Activated CD4-positive, alpha-beta memory T cell treated with anti-CD3 and anti-CD28 coated beads, Interleukin-2, amount 10 ng/mL, durations not matched to agents 7 days and 5 days (primary cell): ENCODE measurements around the gene LCN1. TPM values are rescaled to one million over a fixed set of nuclear protein-coding genes. Genes with fewer than 3 reads are reported as not detected.

Source experiments
- CTCF ChIA-PET: fragments of 350-600 bp; sonication (Branson Sonifier 250); formaldehyde crosslinking; loops from one replicate; lab custom pipeline; 2021; ENCODE audit warnings: antibody characterized with exemption, inconsistent platforms; lab: Charles Lee
- POLR2A ChIA-PET: fragments of 350-600 bp; sonication (Branson Sonifier 250); formaldehyde crosslinking; loops from one replicate; lab custom pipeline; 2021; ENCODE audit warnings: antibody characterized with exemption; lab: Charles Lee
- DNase-seq: peaks from one replicate; pipeline ENCODE4 v3.0.0-alpha.2; 2020
- H3K27ac Mint-ChIP-seq: one replicate; pipeline ENCODE4 v1.8.0; 2021; ENCODE audit warnings: mild to moderate bottlenecking, mixed read lengths
- H3K27me3 Mint-ChIP-seq: one replicate; pipeline ENCODE4 v1.8.0; 2021; ENCODE audit warnings: mixed read lengths
- H3K36me3 Mint-ChIP-seq: one replicate; pipeline ENCODE4 v1.8.0; 2021; ENCODE audit warnings: low read depth, mixed read lengths
- H3K4me1 Mint-ChIP-seq: one replicate; pipeline ENCODE4 v1.8.0; 2021; ENCODE audit warnings: mixed read lengths
- H3K4me3 Mint-ChIP-seq: one replicate; pipeline ENCODE4 v1.8.0; 2021; ENCODE audit warnings: mild to moderate bottlenecking, mixed read lengths
- H3K9me3 Mint-ChIP-seq: one replicate; pipeline ENCODE4 v1.8.0; 2021; ENCODE audit warnings: mixed read lengths
- total RNA-seq, 2 experiments: library from RNA; stranded (reverse); gene quantifications; one replicate each; pipeline ENCODE4 v1.2.3, GENCODE V29; 2021

The LCN1 gene
- total RNA-seq, 2 experiments from 2014 or later, result not detected

- H3K27ac Mint-ChIP-seq, result no peak overlapping the region
- peaks cover 25% of the 10 kb centered on the region for H3K4me1 Mint-ChIP-seq
- DNase-seq, result no peak
- POLR2A ChIA-PET, result no interaction called here
- H3K27me3 Mint-ChIP-seq, result peaks cover 3% of the 10 kb centered on the region
- CTCF ChIA-PET, result interaction anchor here (0.7 to 1.4 kb wide), 6 partner anchors 10 to 49 kb away, joined by 3 to 6 read pairs (median 4); no protein-coding TSS in a partner anchor
- H3K9me3 Mint-ChIP-seq, result no peaks in the 10 kb centered on the region
- peaks cover 22% of the 10 kb centered on the region for H3K36me3 Mint-ChIP-seq
- no peak overlapping the region for H3K4me3 Mint-ChIP-seq
Measured at GRCh38 chr9:135503371-135504261, 17.6 kb upstream of the LCN1 start.

GRCh38 chr9:135504262-135505243, 16.7 kb upstream of the LCN1 start:
- Mint-ChIP-seq H3K4me1 (peaks cover 23% of the 10 kb centered on the region), H3K27ac (no peak overlapping the region), H3K4me3 (no peak overlapping the region), H3K9me3 (no peaks in the 10 kb centered on the region), H3K36me3 (peaks cover 22% of the 10 kb centered on the region), H3K27me3 (peaks cover 5% of the 10 kb centered on the region)
- POLR2A ChIA-PET, result no interaction called here
- peak; percentile 62 for DNase-seq
- CTCF ChIA-PET, result interaction anchor here (0.6 to 1.4 kb wide), 13 partner anchors 11 to 66 kb away, joined by 3 to 6 read pairs (median 4); no protein-coding TSS in a partner anchor

GRCh38 chr9:135505406-135506187, 15.6 kb upstream of the LCN1 start:
- ChIA-PET CTCF (interaction anchor here (0.9 to 1.4 kb wide), 4 partner anchors 25 to 66 kb away, joined by 3 to 4 read pairs (median 4); no protein-coding TSS in a partner anchor), POLR2A (no interaction called here)
- no peaks in the 10 kb centered on the region for H3K9me3 Mint-ChIP-seq
- H3K36me3 Mint-ChIP-seq, result peaks cover 22% of the 10 kb centered on the region
- DNase-seq, result no peak
- H3K4me1 Mint-ChIP-seq, result peaks cover 23% of the 10 kb centered on the region
- peaks cover 6% of the 10 kb centered on the region for H3K27me3 Mint-ChIP-seq
- no peak overlapping the region for H3K4me3 Mint-ChIP-seq
- H3K27ac Mint-ChIP-seq, result no peak overlapping the region

- ChIA-PET POLR2A (no interaction called here), CTCF (interaction anchor here (0.9 kb wide), 1 partner anchor 26 kb away, joined by 3 read pairs; no protein-coding TSS in a partner anchor)
- no peak overlapping the region for H3K4me3 Mint-ChIP-seq
- H3K36me3 Mint-ChIP-seq, result peaks cover 22% of the 10 kb centered on the region
- no peaks in the 10 kb centered on the region for H3K9me3 Mint-ChIP-seq
- no peak for DNase-seq
- H3K27ac Mint-ChIP-seq, result no peak overlapping the region
- peaks cover 7% of the 10 kb centered on the region for H3K27me3 Mint-ChIP-seq
- H3K4me1 Mint-ChIP-seq, result peaks cover 30% of the 10 kb centered on the region
Measured at GRCh38 chr9:135506327-135507103, 14.7 kb upstream of the LCN1 start.

GRCh38 chr9:135507104-135508035, 13.9 kb upstream of the LCN1 start:
- Mint-ChIP-seq H3K4me1 (peaks cover 29% of the 10 kb centered on the region), H3K9me3 (no peaks in the 10 kb centered on the region), H3K27me3 (peaks cover 7% of the 10 kb centered on the region), H3K4me3 (no peak overlapping the region), H3K36me3 (peaks cover 22% of the 10 kb centered on the region), H3K27ac (no peak overlapping the region)
- POLR2A ChIA-PET, result no interaction called here
- CTCF ChIA-PET, result no interaction called here
- no peak for DNase-seq

DNA sequence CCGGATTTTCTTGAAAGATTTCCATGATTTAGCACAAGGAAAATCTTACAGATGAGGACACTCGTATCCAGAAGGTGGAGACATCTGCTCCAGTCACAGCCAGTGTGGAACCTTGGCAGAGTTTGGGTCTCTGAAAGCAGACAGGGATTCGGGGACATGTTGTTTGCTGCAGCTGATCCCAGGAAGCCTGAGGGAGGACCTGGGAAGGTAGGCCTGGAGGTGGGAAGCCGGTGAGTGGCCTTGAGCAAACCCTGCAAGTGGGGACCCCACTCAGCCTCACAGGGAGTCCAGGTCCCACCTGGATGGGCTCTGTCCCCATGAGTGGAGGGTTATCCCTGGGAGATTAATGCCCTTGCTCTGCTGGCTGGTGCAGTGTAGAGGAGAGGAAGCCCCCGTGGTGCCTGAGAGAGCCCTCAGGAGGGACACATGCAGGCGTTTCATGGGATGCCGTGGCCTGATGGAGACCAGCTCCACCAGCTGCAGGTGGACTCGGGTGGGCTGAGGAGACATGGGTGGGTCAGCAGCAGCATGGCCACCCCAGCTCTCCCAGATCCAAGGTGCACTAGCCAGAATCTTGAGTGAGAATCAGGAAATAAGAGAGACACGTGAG, 12.9 kb upstream of the LCN1 start:
- ChIA-PET CTCF (no interaction called here), POLR2A (no interaction called here)
- no peaks in the 10 kb centered on the region for H3K9me3 Mint-ChIP-seq
- peaks cover 7% of the 10 kb centered on the region for H3K27me3 Mint-ChIP-seq
- no peak overlapping the region for H3K27ac Mint-ChIP-seq
- DNase-seq, result no peak
- peaks cover 27% of the 10 kb centered on the region for H3K4me1 Mint-ChIP-seq
- no peak overlapping the region for H3K4me3 Mint-ChIP-seq
- H3K36me3 Mint-ChIP-seq, result peaks cover 18% of the 10 kb centered on the region

DNA sequence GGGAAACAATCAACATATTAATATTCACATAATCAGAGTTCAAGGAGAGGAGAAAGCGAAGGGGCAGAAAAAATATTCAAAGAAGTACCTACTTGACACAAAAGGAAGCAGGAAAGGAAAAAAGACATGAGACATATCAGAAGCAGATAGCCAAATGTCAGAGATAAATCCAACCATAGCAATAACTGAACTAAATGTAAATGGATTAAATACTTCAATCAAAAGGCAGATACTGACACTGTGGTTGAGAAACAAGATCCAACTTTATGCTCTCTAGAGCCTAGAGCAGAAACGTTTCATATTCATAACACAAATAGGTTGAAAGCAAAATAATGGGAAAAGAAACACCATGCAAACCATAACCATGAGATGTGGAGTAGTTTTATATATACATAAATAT, 11.8 kb upstream of the LCN1 start:
- no peaks in the 10 kb centered on the region for H3K9me3 Mint-ChIP-seq
- ChIA-PET POLR2A (no interaction called here), CTCF (no interaction called here)
- peaks cover 7% of the 10 kb centered on the region for H3K27me3 Mint-ChIP-seq
- H3K4me3 Mint-ChIP-seq, result no peak overlapping the region
- peaks cover 9% of the 10 kb centered on the region for H3K36me3 Mint-ChIP-seq
- DNase-seq, result no peak
- H3K27ac Mint-ChIP-seq, result no peak overlapping the region
- peaks cover 23% of the 10 kb centered on the region for H3K4me1 Mint-ChIP-seq

GRCh38 chr9:135512241-135512603, 9.0 kb upstream of the LCN1 start:
- ChIA-PET POLR2A (interaction anchor here (1.0 kb wide), 1 partner anchor 11 kb away, joined by 4 read pairs; no protein-coding TSS in a partner anchor), CTCF (no interaction called here)
- peaks cover 32% of the 10 kb centered on the region for H3K4me1 Mint-ChIP-seq
- no peaks in the 10 kb centered on the region for H3K9me3 Mint-ChIP-seq
- H3K27me3 Mint-ChIP-seq, result peaks cover 7% of the 10 kb centered on the region
- no peak overlapping the region for H3K27ac Mint-ChIP-seq
- DNase-seq, result no peak
- H3K4me3 Mint-ChIP-seq, result no peak overlapping the region
- H3K36me3 Mint-ChIP-seq, result no peaks in the 10 kb centered on the region

DNA sequence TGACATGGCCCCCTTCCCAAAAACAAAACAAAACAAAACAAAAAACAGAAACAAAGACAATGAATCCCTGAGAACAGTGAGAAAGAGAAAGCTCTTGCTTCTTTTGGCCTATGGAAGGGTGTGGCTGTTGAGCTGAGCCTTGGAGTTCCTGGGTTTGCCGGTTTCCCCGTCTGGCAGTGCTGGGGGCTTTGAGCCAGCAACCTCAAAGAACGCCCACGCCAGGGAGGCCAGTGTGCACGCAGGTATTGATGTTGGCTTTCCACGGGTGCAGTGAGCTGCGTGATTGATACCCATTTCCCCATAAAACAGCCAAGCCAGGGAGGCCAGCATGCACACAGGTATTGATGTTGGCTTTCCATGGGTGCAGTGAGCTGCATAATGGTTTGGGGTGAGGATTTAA, 8.3 kb upstream of the LCN1 start:
- H3K36me3 Mint-ChIP-seq, result no peaks in the 10 kb centered on the region
- peaks cover 14% of the 10 kb centered on the region for H3K27me3 Mint-ChIP-seq
- no peak for DNase-seq
- CTCF ChIA-PET, result interaction anchor here (0.6 kb wide), 1 partner anchor 335 kb away, joined by 4 read pairs; no protein-coding TSS in a partner anchor
- H3K4me3 Mint-ChIP-seq, result no peak overlapping the region
- POLR2A ChIA-PET, result interaction anchor here (1.0 kb wide), 1 partner anchor 12 kb away, joined by 4 read pairs; no protein-coding TSS in a partner anchor
- H3K9me3 Mint-ChIP-seq, result no peaks in the 10 kb centered on the region
- H3K4me1 Mint-ChIP-seq, result peaks cover 32% of the 10 kb centered on the region
- no peak overlapping the region for H3K27ac Mint-ChIP-seq

DNA sequence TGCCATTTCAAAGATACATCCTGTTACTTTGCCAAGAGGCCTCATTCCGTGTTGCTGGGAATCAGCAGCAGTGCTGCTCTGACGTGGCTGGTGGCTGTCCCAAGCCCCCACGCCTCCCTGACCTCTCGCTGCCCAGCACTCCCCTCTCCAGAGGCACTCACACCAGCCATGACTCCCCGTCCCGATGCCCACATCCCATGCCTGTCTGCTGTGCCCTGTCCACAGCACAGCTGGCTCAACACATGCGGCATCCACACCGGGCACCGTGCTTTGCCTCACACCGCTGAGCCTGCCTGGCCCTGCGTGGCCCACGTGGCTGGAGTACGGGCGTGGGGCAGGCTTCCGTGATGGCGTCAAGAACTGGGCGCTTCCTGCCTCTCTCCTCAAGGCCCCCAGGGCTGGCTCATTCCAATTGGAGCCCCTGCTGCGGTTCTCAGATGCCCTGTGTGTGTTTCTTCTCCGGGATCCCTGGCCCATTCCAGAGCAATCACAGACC, 7.8 kb upstream of the LCN1 start:
- Mint-ChIP-seq H3K9me3 (no peaks in the 10 kb centered on the region), H3K4me3 (no peak overlapping the region), H3K4me1 (peaks cover 32% of the 10 kb centered on the region), H3K36me3 (no peaks in the 10 kb centered on the region), H3K27ac (no peak overlapping the region), H3K27me3 (peaks cover 17% of the 10 kb centered on the region)
- POLR2A ChIA-PET, result no interaction called here
- CTCF ChIA-PET, result interaction anchor here (0.6 kb wide), 1 partner anchor 335 kb away, joined by 4 read pairs; no protein-coding TSS in a partner anchor
- DNase-seq, result no peak
